GM23338 (cell line): ENCODE results near the gene NINJ1. TPM values are rescaled to one million over a fixed set of nuclear protein-coding genes. Genes with fewer than 3 reads are reported as not detected.

Experiments used
- ATAC-seq: fragments of 200-7000 bp; cut with Tn5 transposase; 3 replicates; pipeline ENCODE4 v1.9.1; 2020
- DNase-seq: peaks from one replicate; pipeline ENCODE4 v3.0.0-alpha.2; 2015; ENCODE audit warnings: low spot score
- H2AFZ ChIP-seq: fragments of 200-600 bp; sonication (generic); 2 replicates; pipeline ENCODE4 v1.8.0; 2016; ENCODE audit warnings: antibody characterized with exemption, mild to moderate bottlenecking, moderate library complexity
- H3F3A ChIP-seq: fragments of 200-600 bp; sonication (generic); replicated peaks from 2 replicates; pipeline ENCODE4 v1.8.0; 2017; ENCODE audit warnings: antibody characterized with exemption, mixed run types, low read depth
- H3K27ac ChIP-seq: fragments of 200-600 bp; sonication (generic); 2 replicates; pipeline ENCODE4 v1.6.1; 2016; ENCODE audit warnings: low read depth
- H3K27me3 ChIP-seq: fragments of 200-600 bp; sonication (generic); 2 replicates; pipeline ENCODE4 v1.8.0; 2016; ENCODE audit warnings: mild to moderate bottlenecking, mixed run types, moderate library complexity; ENCODE audit not compliant: insufficient read depth
- H3K36me3 ChIP-seq: fragments of 200-600 bp; sonication (generic); 2 replicates; pipeline ENCODE4 v1.8.0; 2016; ENCODE audit warnings: mild to moderate bottlenecking; ENCODE audit not compliant: insufficient read depth
- H3K4me1 ChIP-seq: fragments of 200-600 bp; sonication (generic); 2 replicates; pipeline ENCODE4 v1.8.0; 2016; ENCODE audit warnings: mild to moderate bottlenecking, moderate library complexity; ENCODE audit not compliant: insufficient read depth
- H3K4me2 ChIP-seq: fragments of 200-600 bp; sonication (generic); 2 replicates; pipeline ENCODE4 v1.7.1; 2017; ENCODE audit warnings: mixed run types
- H3K4me3 ChIP-seq: fragments of 200-600 bp; sonication (generic); 2 replicates; pipeline ENCODE4 v1.6.1; 2016; ENCODE audit warnings: mixed run types
- H3K79me2 ChIP-seq: fragments of 200-600 bp; sonication (generic); replicated peaks from 2 replicates; pipeline ENCODE4 v1.8.0; 2017; ENCODE audit warnings: mild to moderate bottlenecking; ENCODE audit not compliant: insufficient read depth
- H3K9me2 ChIP-seq: fragments of 200-600 bp; sonication (generic); 2 replicates; pipeline ENCODE4 v1.8.0; 2017; ENCODE audit not compliant: insufficient read depth
- H4K20me1 ChIP-seq: fragments of 200-600 bp; sonication (generic); replicated peaks from 2 replicates; pipeline ENCODE4 v1.8.0; 2017; ENCODE audit warnings: mild to moderate bottlenecking; ENCODE audit not compliant: insufficient read depth
- H3K27ac Mint-ChIP-seq: 2 replicates; pipeline ENCODE4 v1.8.0; 2020; ENCODE audit warnings: inconsistent platforms, mild to moderate bottlenecking, moderate library complexity, mixed read lengths
- H3K27me3 Mint-ChIP-seq: 3 replicates; pipeline ENCODE4 v1.8.0; 2022; ENCODE audit warnings: low read depth, mild to moderate bottlenecking, moderate library complexity, mixed read lengths, inconsistent platforms; ENCODE audit not compliant: insufficient read depth, poor library complexity
- H3K36me3 Mint-ChIP-seq: 3 replicates; pipeline ENCODE4 v1.8.0; 2021; ENCODE audit warnings: low read depth, mild to moderate bottlenecking, inconsistent platforms, moderate library complexity, mixed read lengths
- H3K4me1 Mint-ChIP-seq: 3 replicates; pipeline ENCODE4 v1.8.0; 2020; ENCODE audit warnings: mild to moderate bottlenecking, inconsistent platforms, mixed read lengths
- H3K4me3 Mint-ChIP-seq: 3 replicates; pipeline ENCODE4 v1.8.0; 2021; ENCODE audit warnings: moderate library complexity, mild to moderate bottlenecking, inconsistent platforms, mixed read lengths
- H3K9me3 Mint-ChIP-seq: 3 replicates; pipeline ENCODE4 v1.8.0; 2020; ENCODE audit warnings: moderate library complexity, mild to moderate bottlenecking, inconsistent platforms, mixed read lengths
- CREB1 ChIP-seq: fragments of 250-450 bp; sonication (Bioruptor Pico); IDR thresholded peaks from 2 replicates; pipeline ENCODE4 v1.5.0; 2020; ENCODE audit warnings: low read depth, mild to moderate bottlenecking, moderate library complexity
- ETS1 ChIP-seq: IDR thresholded peaks from 2 replicates; pipeline ENCODE4 v1.6.1; 2016; ENCODE audit warnings: antibody characterized with exemption
- EZH2 ChIP-seq: fragments of 200-600 bp; sonication (generic); IDR thresholded peaks from one replicate; pipeline ENCODE4 v1.8.0; 2017; ENCODE audit warnings: antibody characterized with exemption, mild to moderate bottlenecking, low read depth; ENCODE audit not compliant: unreplicated experiment
- POLR2AphosphoS5 ChIP-seq: IDR thresholded peaks from 2 replicates; pipeline ENCODE4 v1.6.1; 2016; ENCODE audit warnings: antibody characterized with exemption, low read depth
- REST ChIP-seq: IDR thresholded peaks from one replicate; pipeline ENCODE4 v1.6.1; 2018; ENCODE audit warnings: antibody characterized with exemption; ENCODE audit not compliant: unreplicated experiment
- STAT1 ChIP-seq: IDR thresholded peaks from one replicate; pipeline ENCODE4 v1.6.1; 2016; ENCODE audit warnings: antibody characterized with exemption; ENCODE audit not compliant: unreplicated experiment
- ZNF114 ChIP-seq: fragments of 250-450 bp; sonication (Bioruptor Pico); IDR thresholded peaks from 2 replicates; pipeline ENCODE4 v1.5.0; 2020; ENCODE audit warnings: mild to moderate bottlenecking, moderate library complexity
- polyA plus RNA-seq: library from polyadenylated mRNA; unstranded; fragments of >200 nt; fragmentation: Nextera tagmentation; extraction: Ambion mirVana; gene quantifications from 2 replicates; pipeline ENCODE4 v1.2.1, GENCODE V29; 2016
- total RNA-seq: library from RNA; depleted of rRNA; stranded (reverse); fragments of >200 nt; shearing (Covaris generic); gene quantifications from 2 replicates; pipeline ENCODE4 v1.2.3, GENCODE V29; 2014

The NINJ1 gene
- total and polyA plus RNA-seq, 2 experiments from 2014 or later: 36.3 to 39.7 TPM

GRCh38 chr9:93082841-93083411 is 51.1 kb downstream of the NINJ1 start:
- Mint-ChIP-seq H3K36me3 (peaks cover 10% of the 10 kb centered on the region), H3K27me3 (peaks cover 4% of the 10 kb centered on the region), H3K27ac (no peak overlapping the region), H3K9me3 (peaks cover 10% of the 10 kb centered on the region; the same call in 2 of the 3 replicates), H3K4me3 (no peak overlapping the region), H3K4me1 (peaks cover 4% of the 10 kb centered on the region; the same call in 1 of the 3 replicates)
- Histone ChIP-seq H3K36me3 (no peaks in the 10 kb centered on the region; the same call in 1 of the 2 replicates), H3K9me2 (no peaks in the 10 kb centered on the region), H3K79me2 (no peaks in the 10 kb centered on the region), H3K4me1 (no peaks in the 10 kb centered on the region), H3K4me2 (no peak overlapping the region), H3K27ac (no peak overlapping the region), H3K4me3 (no peak overlapping the region), H3F3A (no peaks in the 10 kb centered on the region), H3K27me3 (no peaks in the 10 kb centered on the region), H4K20me1 (no peaks in the 10 kb centered on the region), H2AFZ (no peak overlapping the region)
- no peak for TF ChIP-seq CREB1 (CRISPR knock-in tag)
- TF ChIP-seq STAT1: no peak
- TF ChIP-seq POLR2AphosphoS5: no peak
- no peak for TF ChIP-seq REST
- no peak for TF ChIP-seq ZNF114 (CRISPR knock-in tag)
- no peak for TF ChIP-seq EZH2
- no peak for TF ChIP-seq ETS1
- DNase-seq (no peak), ATAC-seq (peak; percentile 49)

- no peaks in the 10 kb centered on the region; the same call in 1 of the 2 replicates for H3K36me3 ChIP-seq
- no peak overlapping the region for H3K4me2 ChIP-seq
- Mint-ChIP-seq H3K27ac (no peak overlapping the region), H3K4me3 (no peak overlapping the region), H3K27me3 (peaks cover 7% of the 10 kb centered on the region), H3K36me3 (peaks cover 10% of the 10 kb centered on the region), H3K4me1 (peaks cover 4% of the 10 kb centered on the region; the same call in 1 of the 3 replicates), H3K9me3 (peaks cover 10% of the 10 kb centered on the region; the same call in 2 of the 3 replicates)
- no peaks in the 10 kb centered on the region for H3F3A ChIP-seq
- H2AFZ ChIP-seq: no peak overlapping the region
- no peak for ATAC-seq
- DNase-seq: no peak
- no peaks in the 10 kb centered on the region for H3K27me3 ChIP-seq
- no peaks in the 10 kb centered on the region for H3K4me1 ChIP-seq
- H3K4me3 ChIP-seq: no peak overlapping the region
- no peak overlapping the region for H3K27ac ChIP-seq
- H3K9me2 ChIP-seq: no peaks in the 10 kb centered on the region
- no peaks in the 10 kb centered on the region for H3K79me2 ChIP-seq
- no peaks in the 10 kb centered on the region for H4K20me1 ChIP-seq
- no peak for TF ChIP-seq ZNF114 (CRISPR knock-in tag)
- TF ChIP-seq CREB1 (CRISPR knock-in tag): no peak
- no peak for TF ChIP-seq STAT1
- TF ChIP-seq REST: no peak
These were observed 52.1 kb downstream of the NINJ1 start for GRCh38 chr9:93081931-93082330.
